OCI-LY7 (cell line): Measurements from ENCODE around the gene PTPRZ1. TPM values are rescaled to one million over a fixed set of nuclear protein-coding genes. Genes with fewer than 3 reads are reported as not detected.

Experiments used
- BruUV-seq: library from RNA; stranded (reverse); fragments of 400-500 nt; replicated peaks from 2 replicates; lab custom pipeline; 2021; lab: Mats Ljungman, UMichigan
- CTCF ChIA-PET: fragments of 300-600 bp; sonication (Branson Sonifier 250); formaldehyde crosslinking; loops from one replicate; lab custom pipeline; 2022; ENCODE audit warnings: antibody characterized with exemption; ENCODE audit not compliant: unreplicated experiment; lab: Charles Lee
- POLR2A ChIA-PET: fragments of 300-600 bp; sonication (Branson Sonifier 250); formaldehyde crosslinking; loops from one replicate; lab custom pipeline; 2022; ENCODE audit warnings: antibody characterized with exemption; lab: Charles Lee
- DNase-seq: peaks from one replicate; pipeline ENCODE4 v3.0.0-alpha.2; 2015; ENCODE audit warnings: low spot score
- H2AFZ ChIP-seq: fragments of 200-600 bp; sonication (generic), shearing (Covaris generic); 2 replicates; pipeline ENCODE4 v1.6.1; 2014; ENCODE audit warnings: mild to moderate bottlenecking, antibody characterized with exemption, low read length, moderate library complexity
- H3K27ac ChIP-seq: fragments of 200-600 bp; sonication (generic); 2 replicates; pipeline ENCODE4 v1.5.1; 2014; ENCODE audit warnings: mixed run types, low read depth, mild to moderate bottlenecking, moderate library complexity, low read length, inconsistent platforms; ENCODE audit not compliant: poor library complexity, severe bottlenecking
- H3K36me3 ChIP-seq: fragments of 200-600 bp; sonication (generic); 2 replicates; pipeline ENCODE4 v1.6.1; 2014; ENCODE audit warnings: mild to moderate bottlenecking, antibody characterized with exemption, low read length, moderate library complexity, mixed read lengths; ENCODE audit not compliant: insufficient read depth
- H3K4me1 ChIP-seq: fragments of 200-600 bp; sonication (generic); 2 replicates; pipeline ENCODE4 v1.5.1; 2014; ENCODE audit warnings: mild to moderate bottlenecking, low read length; ENCODE audit not compliant: insufficient read depth, poor library complexity, severe bottlenecking
- H3K4me2 ChIP-seq: fragments of 200-600 bp; sonication (generic); 2 replicates; pipeline ENCODE4 v1.6.1; 2014; ENCODE audit warnings: mild to moderate bottlenecking, low read length
- H3K4me3 ChIP-seq: fragments of 200-600 bp; sonication (generic); 2 replicates; pipeline ENCODE4 v1.5.1; 2014; ENCODE audit warnings: mild to moderate bottlenecking, low read depth, low read length; ENCODE audit not compliant: poor library complexity, severe bottlenecking
- H3K79me2 ChIP-seq: fragments of 200-600 bp; sonication (generic); 2 replicates; pipeline ENCODE4 v1.6.1; 2016; ENCODE audit warnings: low read depth, mild to moderate bottlenecking, low read length, moderate library complexity, mixed read lengths; ENCODE audit not compliant: insufficient read depth
- H3K9me2 ChIP-seq: fragments of 200-600 bp; sonication (generic); 2 replicates; pipeline ENCODE4 v1.6.1; 2016; ENCODE audit warnings: mild to moderate bottlenecking, low read length, mixed read lengths; ENCODE audit not compliant: insufficient read depth
- H3K9me3 ChIP-seq: fragments of 200-600 bp; sonication (generic); 2 replicates; pipeline ENCODE4 v1.6.1; 2014; ENCODE audit warnings: mild to moderate bottlenecking, mixed run types, low read length, mixed read lengths
- H4K20me1 ChIP-seq: fragments of 200-600 bp; sonication (generic); 2 replicates; pipeline ENCODE4 v1.6.1; 2014; ENCODE audit warnings: mild to moderate bottlenecking, antibody characterized with exemption, low read length, moderate library complexity, mixed read lengths; ENCODE audit not compliant: insufficient read depth
- EZH2phosphoT487 ChIP-seq: fragments of 200-600 bp; sonication (generic); IDR thresholded peaks from 2 replicates; pipeline ENCODE4 v1.6.1; 2018; ENCODE audit warnings: low read depth, borderline replicate concordance, mild to moderate bottlenecking, mixed run types, antibody characterized with exemption, low read length, moderate library complexity, mixed read lengths
- intact Hi-C: fragments of 100-400 bp; cut with micrococcal nuclease; formaldehyde crosslinking; loops from one replicate; pipeline ENCODE4 v1.10.0; 2022; ENCODE audit not compliant: unreplicated experiment
- total RNA-seq, 2 experiments: library from RNA; depleted of rRNA in 1 of 2; stranded (reverse); fragments of >200 nt in 1 of 2; shearing (Covaris generic) in 1 of 2; gene quantifications; 2 replicates each; pipeline ENCODE4 v1.2.3, GENCODE V29; 2014 to 2022
- TF ChIP-seq, protein P1 (sequence below): fragments of 200-600 bp; sonication (generic); conservative IDR thresholded peaks from 2 replicates; pipeline ENCODE4 v1.5.1; 2014; ENCODE audit warnings: mild to moderate bottlenecking, antibody characterized with exemption, low read length, moderate library complexity, mixed read lengths

The PTPRZ1 gene
- total RNA-seq, 2 experiments from 2014 or later = not detected

GRCh38 chr7:121860953-121861352 is 12.0 kb upstream of the PTPRZ1 start:
- Histone ChIP-seq H2AFZ (no peak overlapping the region), H3K27ac (no peak overlapping the region), H3K4me3 (no peak overlapping the region), H4K20me1 (no peaks in the 10 kb centered on the region), H3K36me3 (no peaks in the 10 kb centered on the region), H3K79me2 (no peaks in the 10 kb centered on the region), H3K4me2 (no peak overlapping the region), H3K9me2 (no peaks in the 10 kb centered on the region), H3K9me3 (no peaks in the 10 kb centered on the region), H3K4me1 (no peaks in the 10 kb centered on the region)
- no peak for DNase-seq
- CTCF ChIA-PET = no interaction called here
- no peak for TF ChIP-seq EZH2phosphoT487
- TF ChIP-seq, protein P1, sequence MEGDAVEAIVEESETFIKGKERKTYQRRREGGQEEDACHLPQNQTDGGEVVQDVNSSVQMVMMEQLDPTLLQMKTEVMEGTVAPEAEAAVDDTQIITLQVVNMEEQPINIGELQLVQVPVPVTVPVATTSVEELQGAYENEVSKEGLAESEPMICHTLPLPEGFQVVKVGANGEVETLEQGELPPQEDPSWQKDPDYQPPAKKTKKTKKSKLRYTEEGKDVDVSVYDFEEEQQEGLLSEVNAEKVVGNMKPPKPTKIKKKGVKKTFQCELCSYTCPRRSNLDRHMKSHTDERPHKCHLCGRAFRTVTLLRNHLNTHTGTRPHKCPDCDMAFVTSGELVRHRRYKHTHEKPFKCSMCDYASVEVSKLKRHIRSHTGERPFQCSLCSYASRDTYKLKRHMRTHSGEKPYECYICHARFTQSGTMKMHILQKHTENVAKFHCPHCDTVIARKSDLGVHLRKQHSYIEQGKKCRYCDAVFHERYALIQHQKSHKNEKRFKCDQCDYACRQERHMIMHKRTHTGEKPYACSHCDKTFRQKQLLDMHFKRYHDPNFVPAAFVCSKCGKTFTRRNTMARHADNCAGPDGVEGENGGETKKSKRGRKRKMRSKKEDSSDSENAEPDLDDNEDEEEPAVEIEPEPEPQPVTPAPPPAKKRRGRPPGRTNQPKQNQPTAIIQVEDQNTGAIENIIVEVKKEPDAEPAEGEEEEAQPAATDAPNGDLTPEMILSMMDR = no peak
- intact Hi-C loops = no loop called here
- POLR2A ChIA-PET = interaction anchor here (0.6 kb wide), 1 partner anchor 39 kb away, joined by 6 read pairs; no protein-coding TSS in a partner anchor
- BruUV-seq = no TSS peak

GRCh38 chr7:121862591-121862990 is 10.4 kb upstream of the PTPRZ1 start:
- POLR2A ChIA-PET = no interaction called here
- intact Hi-C loops = no loop called here
- Histone ChIP-seq H3K27ac (no peak overlapping the region), H3K36me3 (no peaks in the 10 kb centered on the region), H3K4me2 (no peak overlapping the region), H4K20me1 (no peaks in the 10 kb centered on the region), H2AFZ (no peak overlapping the region), H3K79me2 (no peaks in the 10 kb centered on the region), H3K9me2 (no peaks in the 10 kb centered on the region), H3K4me1 (no peaks in the 10 kb centered on the region), H3K4me3 (no peak overlapping the region), H3K9me3 (no peaks in the 10 kb centered on the region)
- TF ChIP-seq, protein P1 = no peak
- no peak for TF ChIP-seq EZH2phosphoT487
- CTCF ChIA-PET = no interaction called here
- no peak for DNase-seq
- no TSS peak for BruUV-seq

- Histone ChIP-seq H3K27ac (no peak overlapping the region), H3K4me1 (no peaks in the 10 kb centered on the region), H3K9me2 (no peaks in the 10 kb centered on the region), H2AFZ (no peak overlapping the region), H3K79me2 (no peaks in the 10 kb centered on the region), H3K4me3 (no peak overlapping the region), H3K36me3 (no peaks in the 10 kb centered on the region), H3K4me2 (no peak overlapping the region), H4K20me1 (no peaks in the 10 kb centered on the region), H3K9me3 (no peaks in the 10 kb centered on the region)
- POLR2A ChIA-PET = no interaction called here
- intact Hi-C loops = no loop called here
- BruUV-seq = no TSS peak
- TF ChIP-seq, protein P1 = no peak
- no peak for TF ChIP-seq EZH2phosphoT487
- DNase-seq = no peak
- CTCF ChIA-PET = no interaction called here
These were observed 1.8 kb upstream of the PTPRZ1 start for GRCh38 chr7:121871188-121871587.
